ENCODE results near the gene CCDC195.

CCDC195 gene

GRCh38 chr2:224716201-224716600 lies at the start of gene CCDC195:
Gene CCDC195 (minus strand): TSS chr2:224716365. CDS start chr2:224716365, 0 bp downstream.
- DNase-seq: no peak

GRCh38 chr2:224764565-224765236 lies 48.5 kb upstream of the CCDC195 start:
- DNase-seq: no peak

GRCh38 chr2:224757934-224758548 lies 41.9 kb upstream of the CCDC195 start:
- no peak for DNase-seq

GRCh38 chr2:224753743-224754540 lies 37.8 kb upstream of the CCDC195 start:
- no peak for DNase-seq

GRCh38 chr2:224751996-224752698 lies 36.0 kb upstream of the CCDC195 start:
- DNase-seq: no peak

DNA sequence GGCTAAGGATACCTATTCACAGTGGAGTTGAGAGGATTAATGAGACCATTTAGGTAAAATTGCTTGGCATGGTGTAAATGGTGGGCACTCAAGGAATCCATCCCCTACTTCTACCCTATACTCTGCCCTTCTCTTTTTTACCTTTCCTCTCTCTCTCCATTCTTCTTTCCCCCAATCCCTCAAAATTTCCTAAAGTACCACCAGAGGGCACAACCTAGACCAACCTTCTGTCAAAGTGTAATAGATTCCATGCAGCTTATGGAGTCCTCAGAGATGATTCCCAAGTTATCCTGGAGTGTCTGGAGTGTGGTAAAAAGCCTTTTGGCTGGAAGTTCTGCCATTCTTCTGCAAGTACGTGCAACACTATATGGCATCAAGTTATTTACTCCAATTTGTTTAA lies 33.0 kb upstream of the CCDC195 start:
- DNase-seq: no peak

GRCh38 chr2:224747765-224748164 lies 31.6 kb upstream of the CCDC195 start:
- no peak for DNase-seq

GRCh38 chr2:224736227-224736626 lies 20.1 kb upstream of the CCDC195 start:
- DNase-seq: no peak

GRCh38 chr2:224734949-224735348 lies 18.8 kb upstream of the CCDC195 start:
- no peak for DNase-seq

DNA sequence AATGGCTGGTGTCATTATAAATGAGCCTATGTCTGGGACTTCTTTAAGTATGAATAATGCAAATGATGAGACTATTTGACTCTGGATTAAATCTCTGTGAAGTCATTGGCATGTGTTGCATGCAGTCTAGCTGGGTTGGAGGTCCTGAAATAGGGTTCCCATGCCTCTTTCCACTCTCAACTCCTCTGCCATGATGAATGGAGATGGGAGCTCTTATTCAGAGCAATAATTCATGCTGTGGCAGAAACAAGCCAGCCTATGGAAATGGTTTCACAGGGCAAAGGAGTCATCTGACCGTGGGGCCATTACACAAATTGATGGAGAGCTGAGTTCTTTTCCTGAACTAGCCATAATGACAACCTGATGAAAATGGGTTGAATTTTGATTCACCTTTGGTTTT lies 15.5 kb upstream of the CCDC195 start:
- DNase-seq: no peak

GRCh38 chr2:224729435-224729834 lies 13.3 kb upstream of the CCDC195 start:
- no peak for DNase-seq

DNA sequence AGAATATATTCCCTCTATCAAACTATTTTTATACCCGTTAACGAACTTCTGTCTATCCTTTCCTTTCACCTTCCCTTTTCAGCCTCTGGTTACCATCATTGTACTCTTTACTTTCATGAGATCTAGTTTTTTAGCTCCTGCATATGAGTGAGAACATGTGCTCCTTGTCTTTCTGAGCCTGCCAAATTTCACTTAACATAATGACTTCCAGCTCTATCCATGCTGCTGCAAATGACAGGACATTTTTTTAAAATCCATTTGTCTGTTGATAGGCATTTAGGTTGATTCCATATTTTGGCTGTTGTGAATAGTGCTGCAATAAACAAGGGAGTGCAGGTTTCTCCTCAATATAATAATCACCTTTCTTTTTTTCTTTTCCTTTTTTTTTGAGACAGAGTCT lies 8.2 kb upstream of the CCDC195 start:
- DNase-seq: no peak

GRCh38 chr2:224723586-224724217 lies 7.5 kb upstream of the CCDC195 start:
- no peak for DNase-seq

- no peak for DNase-seq
These were observed 6.6 kb upstream of the CCDC195 start for GRCh38 chr2:224722770-224723169.

GRCh38 chr2:224722250-224722649 lies 6.1 kb upstream of the CCDC195 start:
- DNase-seq: no peak

- DNase-seq: no peak
These were observed 756 bp upstream of the CCDC195 start for GRCh38 chr2:224716921-224717320.

- no peak for DNase-seq
These were observed 4.1 kb downstream of the CCDC195 start for GRCh38 chr2:224711859-224712665.

DNA sequence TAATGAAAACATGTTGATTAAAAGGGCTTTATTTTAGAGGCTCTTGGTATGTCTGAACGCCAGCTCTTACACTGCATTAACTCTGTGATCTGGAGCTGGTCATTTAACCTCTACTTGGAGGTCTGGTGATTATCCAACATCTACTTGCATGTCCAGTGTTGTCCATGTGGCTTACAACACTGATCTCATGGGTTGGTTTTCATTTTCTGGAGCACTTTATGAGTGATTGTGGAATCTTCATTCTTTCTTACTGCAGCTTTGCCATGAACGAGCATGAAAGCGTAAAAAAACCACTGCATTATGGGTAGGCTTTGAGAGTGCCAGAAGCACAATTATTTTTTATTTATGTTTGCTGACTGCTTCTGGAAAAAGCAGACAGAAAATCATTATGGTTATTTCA lies 4.8 kb downstream of the CCDC195 start:
- no peak for DNase-seq

- DNase-seq: no peak
These were observed 6.9 kb downstream of the CCDC195 start for GRCh38 chr2:224709301-224709700.

DNA sequence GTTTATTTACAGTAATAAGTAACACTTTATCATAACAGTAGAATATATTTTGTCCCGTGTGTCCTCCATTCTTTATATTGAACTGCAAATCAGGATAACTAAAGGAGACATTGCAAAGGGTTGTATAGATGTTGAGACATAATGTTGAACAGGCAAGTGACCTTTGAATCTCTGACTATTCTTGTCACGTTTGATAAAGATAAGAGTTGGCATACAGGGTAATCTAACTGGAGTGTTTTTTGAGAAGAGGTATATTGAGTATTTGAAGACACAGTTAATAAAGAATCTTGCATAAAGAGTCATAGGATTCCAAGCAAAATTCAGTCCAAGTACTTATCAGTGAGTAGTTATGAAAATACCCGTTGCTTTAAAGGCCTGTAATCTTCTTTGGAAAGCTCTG lies 21.7 kb downstream of the CCDC195 start:
- no peak for DNase-seq

DNA sequence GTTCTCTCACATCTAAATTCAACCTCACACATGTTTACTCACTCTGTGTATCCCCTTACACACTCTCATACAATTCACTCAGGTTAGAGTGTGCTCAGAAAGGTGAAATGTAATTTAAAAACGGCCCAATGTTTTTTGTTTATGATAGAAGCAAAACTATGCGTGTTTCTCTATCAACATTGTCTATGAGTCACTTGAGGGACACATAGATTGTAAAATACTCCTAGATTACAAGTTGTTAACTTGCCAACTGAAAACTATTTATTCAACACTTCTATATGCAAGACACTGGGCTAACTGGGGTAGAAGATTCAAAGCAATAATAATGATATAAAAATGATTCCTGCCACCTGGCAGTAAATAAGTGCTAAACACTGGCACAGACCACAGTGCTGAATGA lies 24.6 kb downstream of the CCDC195 start:
- DNase-seq: no peak

GRCh38 chr2:224690868-224691267 lies 25.3 kb downstream of the CCDC195 start:
- no peak for DNase-seq

All from stimulated activated CD4-positive, alpha-beta T cell treated with anti-CD3 and anti-CD28 coated beads, Interleukin-4, amount 100 ng/mL, for 4 hours (primary cell).